Liver (tissue), 2 donors: ENCODE data around the gene LCORL.

Experiments
- TF ChIP-seq, protein P1 (sequence below): fragments of 150-350 bp; IDR thresholded peaks from 2 replicates; pipeline ENCODE4 v1.5.1; 2017; ENCODE audit warnings: improper control_type of control experiment, low read depth, low read length; ENCODE audit not compliant: missing input control
- TF ChIP-seq, protein P2 (sequence below): IDR thresholded peaks from 2 replicates; pipeline ENCODE4 v1.6.1; 2016; ENCODE audit warnings: antibody characterized with exemption
- donor health status: healthy.

DNA sequence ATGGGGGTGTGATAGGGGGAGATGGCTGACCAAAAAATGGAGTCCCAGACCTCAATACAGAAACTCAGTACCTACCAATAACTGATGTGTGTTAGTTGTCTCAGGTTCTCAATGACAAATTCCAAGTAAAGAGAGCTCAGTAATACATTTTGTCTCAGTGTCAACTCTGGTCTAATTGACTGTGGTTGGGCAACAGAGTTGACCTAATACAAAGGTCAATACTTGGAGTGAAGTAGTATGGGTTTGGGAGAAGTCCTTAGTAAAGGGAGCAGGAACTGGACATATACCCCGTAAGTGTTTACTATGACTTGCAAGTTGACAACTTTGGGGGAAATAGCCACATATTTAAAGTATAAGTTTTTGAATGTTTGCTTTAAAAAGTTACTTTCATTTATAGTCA, 20.5 kb upstream of the LCORL start:
- TF ChIP-seq, protein P1, sequence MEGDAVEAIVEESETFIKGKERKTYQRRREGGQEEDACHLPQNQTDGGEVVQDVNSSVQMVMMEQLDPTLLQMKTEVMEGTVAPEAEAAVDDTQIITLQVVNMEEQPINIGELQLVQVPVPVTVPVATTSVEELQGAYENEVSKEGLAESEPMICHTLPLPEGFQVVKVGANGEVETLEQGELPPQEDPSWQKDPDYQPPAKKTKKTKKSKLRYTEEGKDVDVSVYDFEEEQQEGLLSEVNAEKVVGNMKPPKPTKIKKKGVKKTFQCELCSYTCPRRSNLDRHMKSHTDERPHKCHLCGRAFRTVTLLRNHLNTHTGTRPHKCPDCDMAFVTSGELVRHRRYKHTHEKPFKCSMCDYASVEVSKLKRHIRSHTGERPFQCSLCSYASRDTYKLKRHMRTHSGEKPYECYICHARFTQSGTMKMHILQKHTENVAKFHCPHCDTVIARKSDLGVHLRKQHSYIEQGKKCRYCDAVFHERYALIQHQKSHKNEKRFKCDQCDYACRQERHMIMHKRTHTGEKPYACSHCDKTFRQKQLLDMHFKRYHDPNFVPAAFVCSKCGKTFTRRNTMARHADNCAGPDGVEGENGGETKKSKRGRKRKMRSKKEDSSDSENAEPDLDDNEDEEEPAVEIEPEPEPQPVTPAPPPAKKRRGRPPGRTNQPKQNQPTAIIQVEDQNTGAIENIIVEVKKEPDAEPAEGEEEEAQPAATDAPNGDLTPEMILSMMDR, result no peak
- TF ChIP-seq, protein P2, sequence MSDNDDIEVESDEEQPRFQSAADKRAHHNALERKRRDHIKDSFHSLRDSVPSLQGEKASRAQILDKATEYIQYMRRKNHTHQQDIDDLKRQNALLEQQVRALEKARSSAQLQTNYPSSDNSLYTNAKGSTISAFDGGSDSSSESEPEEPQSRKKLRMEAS, result no peak
